CD4-positive, alpha-beta T cell (primary cell): ENCODE results near the gene SECTM1. TPM values are rescaled to one million over a fixed set of nuclear protein-coding genes. Genes with fewer than 3 reads are reported as not detected.
A peak's percentile ranks its signal among the peaks of the same experiment; 100 is the strongest.

Experiments used
- ATAC-seq: fragments of 200-7000 bp; cut with Tn5 transposase; one replicate; pipeline ENCODE4 v1.10.0; 2022; ENCODE audit warnings: mild to moderate bottlenecking; ENCODE audit not compliant: poor library complexity
- CTCF ChIA-PET: fragments of 350-600 bp; sonication (Branson Sonifier 250); formaldehyde crosslinking; loops from one replicate; lab custom pipeline; 2021; ENCODE audit warnings: antibody characterized with exemption, inconsistent platforms; lab: Charles Lee
- POLR2A ChIA-PET: fragments of 350-600 bp; sonication (Branson Sonifier 250); formaldehyde crosslinking; loops from one replicate; lab custom pipeline; 2021; ENCODE audit warnings: antibody characterized with exemption, inconsistent platforms; lab: Charles Lee
- DNase-seq, 14 experiments: peaks; one replicate each; pipeline ENCODE4 v3.0.0-alpha.2; 2013 to 2020; ENCODE audit warnings: mixed read lengths in 2 of 14
- H3K27ac ChIP-seq, 2 donors: one replicate each; pipeline versions ENCODE4 v1.5.1 to v1.7.0; 2013; ENCODE audit warnings: low read length in 2 of 2, low read depth in 1 of 2, mild to moderate bottlenecking in 1 of 2
- H3K27me3 ChIP-seq, 2 experiments: 1 replicate in 1 of 2; 2 replicates in 1 of 2; pipeline versions ENCODE4 v1.6.1 to v1.7.0; 2013; ENCODE audit warnings: low read length in 2 of 2, control low read depth in 1 of 2, mild to moderate bottlenecking in 1 of 2, moderate library complexity in 1 of 2; ENCODE audit not compliant: insufficient read depth in 2 of 2, control insufficient read depth in 1 of 2
- H3K36me3 ChIP-seq: one replicate; pipeline ENCODE4 v1.6.1; 2013; ENCODE audit warnings: low read length, control low read depth; ENCODE audit not compliant: insufficient read depth
- H3K4me1 ChIP-seq: one replicate; pipeline ENCODE4 v1.6.1; 2013; ENCODE audit warnings: low read length, control low read depth; ENCODE audit not compliant: insufficient read depth
- H3K4me3 ChIP-seq: one replicate; pipeline ENCODE4 v1.5.1; 2013; ENCODE audit warnings: mild to moderate bottlenecking, low read length, moderate library complexity
- H3K9me3 ChIP-seq, 2 experiments: 1 replicate in 1 of 2; 2 replicates in 1 of 2; pipeline versions ENCODE4 v1.6.1 to v1.7.0; 2013; ENCODE audit warnings: low read length in 2 of 2, mild to moderate bottlenecking in 2 of 2, control low read depth in 1 of 2, moderate library complexity in 1 of 2; ENCODE audit not compliant: control insufficient read depth in 1 of 2, insufficient read depth in 1 of 2
- H3K27ac Mint-ChIP-seq: one replicate; pipeline ENCODE4 v1.8.0; 2020; ENCODE audit warnings: mixed read lengths
- H3K27me3 Mint-ChIP-seq: one replicate; pipeline ENCODE4 v1.8.0; 2021; ENCODE audit warnings: mixed read lengths
- H3K36me3 Mint-ChIP-seq: one replicate; pipeline ENCODE4 v1.8.0; 2021; ENCODE audit warnings: low read depth, mixed read lengths
- H3K4me1 Mint-ChIP-seq: one replicate; pipeline ENCODE4 v1.8.0; 2021; ENCODE audit warnings: low read depth, mixed read lengths
- H3K4me3 Mint-ChIP-seq: one replicate; pipeline ENCODE4 v1.8.0; 2020; ENCODE audit warnings: mild to moderate bottlenecking, mixed read lengths
- H3K9me3 Mint-ChIP-seq: one replicate; pipeline ENCODE4 v1.8.0; 2020; ENCODE audit warnings: mixed read lengths
- CTCF ChIP-seq: fragments of 200-600 bp; IDR thresholded peaks from one replicate; pipeline ENCODE4 v1.8.0; 2022; ENCODE audit warnings: antibody characterized with exemption, mild to moderate bottlenecking
- intact Hi-C, 2 experiments: fragments of 100-400 bp; cut with DNase I in 1 of 2; cut with micrococcal nuclease in 1 of 2; formaldehyde crosslinking; loops; one replicate each; pipeline versions ENCODE4 v1.15.1 to v1.9.0; 2023 to 2025; cut with DNase I, micrococcal nuclease
- total RNA-seq, 174 experiments: library from RNA in 2 of 174; stranded (reverse) in 2 of 174; gene quantifications; one replicate each; pipeline ENCODE4 v1.2.3 and lab custom pipeline; 2021 to 2026

The SECTM1 gene
- total RNA-seq, 2 experiments from 2014 or later = 2.1 to 3.1 TPM

GRCh38 chr17:82292251-82293154 is 41.1 kb downstream of the SECTM1 start:
- peak overlapping the region; percentile 93 for H3K4me3 Mint-ChIP-seq
- Histone ChIP-seq H3K27ac (peak overlapping the region; percentile 93 to 98), H3K4me3 (peak overlapping the region; percentile 68), H3K36me3 (no peaks in the 10 kb centered on the region), H3K9me3 (peaks cover 0 to 5% of the 10 kb centered on the region in 2 experiments), H3K27me3 (no peaks in the 10 kb centered on the region), H3K4me1 (peaks cover 36% of the 10 kb centered on the region)
- no peaks in the 10 kb centered on the region for H3K27me3 Mint-ChIP-seq
- peaks cover 9% of the 10 kb centered on the region for H3K36me3 Mint-ChIP-seq
- peaks cover 51% of the 10 kb centered on the region for H3K4me1 Mint-ChIP-seq
- H3K9me3 Mint-ChIP-seq = no peaks in the 10 kb centered on the region
- ChIA-PET CTCF (interaction anchor here (0.6 kb wide), 1 partner anchor 28 kb away, joined by 3 read pairs; no protein-coding TSS in a partner anchor), POLR2A (interaction anchor here (0.6 to 3.2 kb wide), 24 partner anchors 9 to 694 kb away, joined by 3 to 34 read pairs (median 4); partner anchors contain the start of genes CD7, CSNK1D, DCXR and DUS1L)
- peak; percentile 79 to 97 (median 90) for DNase-seq
- no peak for TF ChIP-seq CTCF
- H3K27ac Mint-ChIP-seq = peak overlapping the region; percentile 95
- intact Hi-C loops = loop anchor here (1.0 to 10.0 kb wide), 4 partner anchors 19 to 258 kb away; partner anchors contain the start of genes CSNK1D (in 1 of the 2), DCXR (in 1 of the 2) and RAC3 (in 1 of the 2)
- peak; percentile 87 for ATAC-seq

GRCh38 chr17:82291582-82292250 is 41.9 kb downstream of the SECTM1 start:
- no peaks in the 10 kb centered on the region for H3K27me3 Mint-ChIP-seq
- peak overlapping the region; percentile 59 for H3K27ac Mint-ChIP-seq
- TF ChIP-seq CTCF = no peak
- Histone ChIP-seq H3K27me3 (no peaks in the 10 kb centered on the region), H3K4me3 (peak overlapping the region; percentile 68), H3K9me3 (peaks cover 0 to 9% of the 10 kb centered on the region in 2 experiments), H3K4me1 (peaks cover 28% of the 10 kb centered on the region), H3K27ac (peak overlapping the region; percentile 34 to 98), H3K36me3 (no peaks in the 10 kb centered on the region)
- POLR2A ChIA-PET = interaction anchor here (1.0 to 3.2 kb wide), 12 partner anchors 9 to 300 kb away, joined by 3 to 34 read pairs (median 6); partner anchors contain the start of genes CD7, CSNK1D, FOXK2 and LRRC45
- CTCF ChIA-PET = no interaction called here
- no peak for ATAC-seq
- H3K4me1 Mint-ChIP-seq = peaks cover 43% of the 10 kb centered on the region
- no peaks in the 10 kb centered on the region for H3K9me3 Mint-ChIP-seq
- no peak for DNase-seq
- peak overlapping the region; percentile 81 for H3K4me3 Mint-ChIP-seq
- peaks cover 5% of the 10 kb centered on the region for H3K36me3 Mint-ChIP-seq
- intact Hi-C loops = loop anchor here (1.0 to 10.0 kb wide), 4 partner anchors 18 to 257 kb away; partner anchors contain the start of genes CSNK1D (in 1 of the 2), DCXR (in 1 of the 2) and RAC3 (in 1 of the 2)
